Prostate gland (tissue), 2 donors: ENCODE measurements around the gene BCL7C.

Experiments used
- CTCF ChIP-seq, 4 experiments: fragments of 200-600 bp in 2 of 4; fragments of 450-650 bp in 2 of 4; sonication (generic) in 2 of 4; IDR thresholded peaks; 1 replicate in 3 of 4; 2 replicates in 1 of 4; pipeline ENCODE4 v1.5.1; 2016 to 2019; ENCODE audit warnings: antibody characterized with exemption in 4 of 4, mild to moderate bottlenecking in 2 of 4, moderate library complexity in 2 of 4
- POLR2A ChIP-seq: fragments of 450-650 bp; IDR thresholded peaks from one replicate; pipeline ENCODE4 v1.6.1; 2016; ENCODE audit warnings: antibody characterized with exemption, mild to moderate bottlenecking

GRCh38 chr16:30858111-30858495 is 35.8 kb downstream of the BCL7C start:
- no peak for TF ChIP-seq POLR2A
- no peak for TF ChIP-seq CTCF (IDR thresholded peaks at IDR 0.05)
